Measurements from ENCODE around the gene ZNF829.

The ZNF829 gene

DNA sequence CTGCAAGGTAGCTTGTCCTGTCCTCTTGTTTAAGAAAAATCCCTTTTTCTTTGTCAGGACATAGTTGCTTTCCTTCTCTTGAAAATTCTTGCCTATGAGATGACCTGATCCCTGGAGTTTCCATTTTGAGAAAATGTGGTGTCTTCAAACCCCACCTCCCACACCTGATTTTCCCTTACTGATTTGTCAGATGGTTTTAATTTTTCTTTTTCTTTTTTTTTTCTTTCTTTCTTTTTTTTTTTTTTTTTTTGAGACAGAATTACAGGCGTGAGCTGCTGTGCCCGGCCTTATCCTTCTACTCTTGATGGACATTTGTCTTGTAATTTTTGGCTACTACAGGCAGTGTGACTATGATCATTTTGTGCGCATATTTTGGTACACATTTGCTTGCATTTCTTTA lies 64.2 kb downstream of the ZNF829 start:
- Histone ChIP-seq H3K9me2 (replicated peaks; ENCODE audit: control insufficient read depth, low read length) (no peaks in the 10 kb centered on the region), H4K20me1 (ENCODE audit: control insufficient read depth, insufficient read depth, low read depth, low read length) (no peaks in the 10 kb centered on the region), H3K27me3 (ENCODE audit: control insufficient read depth, low read length) (no peaks in the 10 kb centered on the region), H3K4me2 (ENCODE audit: low read length) (peak overlapping the region; percentile 78; the same call in 1 of the 2 replicates), H3K4me1 (ENCODE audit: control insufficient read depth, low read length) (peaks cover 18% of the 10 kb centered on the region), H3K79me2 (ENCODE audit: control insufficient read depth, low read length) (no peaks in the 10 kb centered on the region), H3K27ac (ENCODE audit: low read depth, low read length) (no peak overlapping the region), H3K36me3 (ENCODE audit: control insufficient read depth, low read length) (no peaks in the 10 kb centered on the region), H3K4me3 (ENCODE audit: low read length) (peak overlapping the region; percentile 85), H3F3A (ENCODE audit: control insufficient read depth, insufficient read depth) (no peaks in the 10 kb centered on the region), H3K9me3 (ENCODE audit: control insufficient read depth, insufficient read depth, low read length) (peaks cover 19% of the 10 kb centered on the region)
- TF ChIP-seq, protein P1, sequence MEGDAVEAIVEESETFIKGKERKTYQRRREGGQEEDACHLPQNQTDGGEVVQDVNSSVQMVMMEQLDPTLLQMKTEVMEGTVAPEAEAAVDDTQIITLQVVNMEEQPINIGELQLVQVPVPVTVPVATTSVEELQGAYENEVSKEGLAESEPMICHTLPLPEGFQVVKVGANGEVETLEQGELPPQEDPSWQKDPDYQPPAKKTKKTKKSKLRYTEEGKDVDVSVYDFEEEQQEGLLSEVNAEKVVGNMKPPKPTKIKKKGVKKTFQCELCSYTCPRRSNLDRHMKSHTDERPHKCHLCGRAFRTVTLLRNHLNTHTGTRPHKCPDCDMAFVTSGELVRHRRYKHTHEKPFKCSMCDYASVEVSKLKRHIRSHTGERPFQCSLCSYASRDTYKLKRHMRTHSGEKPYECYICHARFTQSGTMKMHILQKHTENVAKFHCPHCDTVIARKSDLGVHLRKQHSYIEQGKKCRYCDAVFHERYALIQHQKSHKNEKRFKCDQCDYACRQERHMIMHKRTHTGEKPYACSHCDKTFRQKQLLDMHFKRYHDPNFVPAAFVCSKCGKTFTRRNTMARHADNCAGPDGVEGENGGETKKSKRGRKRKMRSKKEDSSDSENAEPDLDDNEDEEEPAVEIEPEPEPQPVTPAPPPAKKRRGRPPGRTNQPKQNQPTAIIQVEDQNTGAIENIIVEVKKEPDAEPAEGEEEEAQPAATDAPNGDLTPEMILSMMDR (IDR thresholded peaks at IDR 0.05; ENCODE audit: low read depth, low read length, poor library complexity, severe bottlenecking), result no peak
- TF ChIP-seq EZH2phosphoT487 (IDR thresholded peaks at IDR 0.05; ENCODE audit: borderline replicate concordance, low read length), result no peak

DNA sequence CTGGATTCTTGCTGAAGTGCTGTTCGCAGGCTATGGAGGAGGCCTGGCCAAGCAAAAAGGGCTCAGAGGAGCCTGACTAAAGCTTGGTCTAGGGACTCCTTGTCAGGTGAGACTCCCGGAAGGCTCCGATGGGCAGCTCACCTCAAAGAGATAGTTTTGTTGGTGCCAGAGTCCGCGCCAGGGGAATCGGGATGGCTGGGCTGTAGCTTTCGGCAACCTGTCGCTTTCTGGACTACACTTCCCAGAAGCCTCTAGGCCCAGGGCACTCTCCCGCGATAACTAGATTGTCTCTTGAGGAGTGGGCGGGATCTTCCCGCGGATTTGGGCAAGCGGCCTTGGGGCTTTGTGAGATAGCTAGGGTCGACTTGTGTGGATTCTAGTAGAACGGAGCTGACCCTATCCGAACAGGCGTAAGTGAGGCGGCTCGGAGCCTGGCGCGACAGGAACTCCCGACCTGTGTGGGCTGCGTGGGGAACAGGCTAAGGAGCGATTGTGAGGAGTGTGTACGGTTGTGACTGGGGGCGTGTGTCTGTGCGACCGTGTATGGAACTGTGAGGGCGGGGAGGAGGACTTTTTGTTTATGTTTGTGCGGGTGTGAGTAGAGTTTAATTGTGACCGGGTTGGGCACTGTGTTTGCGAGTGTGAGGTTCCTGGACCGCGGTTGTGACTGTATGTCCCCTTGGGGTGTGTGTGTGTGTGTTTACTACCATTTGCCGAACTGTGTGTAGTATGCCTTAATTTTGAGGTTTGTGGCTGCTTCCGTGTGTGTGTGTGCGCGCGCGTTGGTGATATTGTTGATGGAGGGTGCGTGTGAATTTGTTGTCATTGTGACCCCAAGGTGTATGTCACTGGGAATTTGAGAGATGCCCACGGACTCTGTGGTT lies 65.3 kb downstream of the ZNF829 start, which contains the start of gene ZNF345:
ZNF345 (plus strand) TSS at position 318 of the 884 bp plus-strand sequence. CDS start 25,955 bp downstream, outside the sequence.
- peak within 1 kb of the TSS; percentile 85 for H3K4me3 ChIP-seq (ENCODE audit: low read length)
- H3K4me2 ChIP-seq (ENCODE audit: low read length), result peak within 1 kb of the TSS; percentile 78
- TF ChIP-seq, protein P1 (IDR thresholded peaks at IDR 0.05; ENCODE audit: low read depth, low read length, poor library complexity, severe bottlenecking), result no peak
- TF ChIP-seq EZH2phosphoT487 (IDR thresholded peaks at IDR 0.05; ENCODE audit: borderline replicate concordance, low read length), result no peak

DNA sequence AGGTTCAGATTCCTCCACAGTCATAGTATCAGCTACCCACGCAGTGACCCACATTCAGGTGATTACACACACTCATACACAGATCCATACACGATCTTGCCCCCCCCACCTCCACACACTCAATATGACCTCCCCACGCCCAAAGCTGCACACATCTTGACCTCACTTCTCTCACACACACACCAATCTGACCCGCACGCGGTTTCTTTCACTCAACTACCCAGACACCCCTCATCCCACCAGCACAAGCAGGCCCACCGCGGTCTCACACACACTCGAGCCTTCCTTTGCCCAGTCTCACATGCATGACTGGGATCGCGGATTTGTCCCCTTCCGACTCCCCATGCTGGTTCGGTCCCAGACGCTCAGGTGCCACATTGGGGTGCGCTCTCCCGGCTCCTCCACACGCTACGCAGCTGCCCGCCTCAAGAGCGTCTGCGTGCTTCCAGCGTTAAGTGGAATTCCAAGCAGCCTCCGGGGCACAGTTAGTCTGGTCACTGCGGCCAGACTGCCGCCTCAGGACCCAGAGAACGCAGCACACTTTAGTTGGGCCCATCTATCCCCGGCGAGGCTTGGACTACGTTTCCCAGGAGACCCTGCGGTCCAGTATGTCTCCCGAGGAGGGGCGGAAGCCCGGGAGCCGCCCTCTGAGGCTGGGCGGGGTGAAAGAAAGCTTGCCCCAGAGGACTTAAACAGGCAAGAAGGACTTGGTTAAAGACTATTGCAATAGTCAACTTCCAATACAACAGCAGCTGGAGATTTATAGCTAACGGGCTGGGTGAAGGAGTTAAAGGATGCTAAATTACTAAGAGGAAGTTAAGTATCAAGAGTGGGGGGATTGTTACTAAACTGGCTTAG lies 66.2 kb downstream of the ZNF829 start:
- Histone ChIP-seq H3K79me2 (ENCODE audit: control insufficient read depth, low read length) (no peaks in the 10 kb centered on the region), H3K9me2 (replicated peaks; ENCODE audit: control insufficient read depth, low read length) (no peaks in the 10 kb centered on the region), H4K20me1 (ENCODE audit: control insufficient read depth, insufficient read depth, low read depth, low read length) (no peaks in the 10 kb centered on the region), H3K36me3 (ENCODE audit: control insufficient read depth, low read length) (no peaks in the 10 kb centered on the region), H3K4me1 (ENCODE audit: control insufficient read depth, low read length) (peaks cover 18% of the 10 kb centered on the region), H3K4me3 (ENCODE audit: low read length) (peak overlapping the region; percentile 85), H3K27ac (ENCODE audit: low read depth, low read length) (no peak overlapping the region), H3F3A (ENCODE audit: control insufficient read depth, insufficient read depth) (no peaks in the 10 kb centered on the region), H3K9me3 (ENCODE audit: control insufficient read depth, insufficient read depth, low read length) (peaks cover 19% of the 10 kb centered on the region), H3K27me3 (ENCODE audit: control insufficient read depth, low read length) (no peaks in the 10 kb centered on the region), H3K4me2 (ENCODE audit: low read length) (peak overlapping the region; percentile 78)
- TF ChIP-seq EZH2phosphoT487 (IDR thresholded peaks at IDR 0.05; ENCODE audit: borderline replicate concordance, low read length), result no peak
- TF ChIP-seq, protein P1 (IDR thresholded peaks at IDR 0.05; ENCODE audit: low read depth, low read length, poor library complexity, severe bottlenecking), result no peak

More for the DNA sequence above, 65.3 kb downstream of the ZNF829 start, which contains the start of gene ZNF345:
- Histone ChIP-seq H3K9me2 (replicated peaks; ENCODE audit: control insufficient read depth, low read length) (no peaks in the 10 kb centered on the region), H3K79me2 (ENCODE audit: control insufficient read depth, low read length) (no peaks in the 10 kb centered on the region), H3K36me3 (ENCODE audit: control insufficient read depth, low read length) (no peaks in the 10 kb centered on the region), H3K4me1 (ENCODE audit: control insufficient read depth, low read length) (peaks cover 18% of the 10 kb centered on the region), H3K27me3 (ENCODE audit: control insufficient read depth, low read length) (no peaks in the 10 kb centered on the region), H4K20me1 (ENCODE audit: control insufficient read depth, insufficient read depth, low read depth, low read length) (no peaks in the 10 kb centered on the region), H3K27ac (ENCODE audit: low read depth, low read length) (no peak within 1 kb of the TSS), H3F3A (ENCODE audit: control insufficient read depth, insufficient read depth) (no peaks in the 10 kb centered on the region), H3K9me3 (ENCODE audit: control insufficient read depth, insufficient read depth, low read length) (peaks cover 19% of the 10 kb centered on the region)

All from DOHH2 (cell line).